GM12878 (cell line): ENCODE results near the gene PTPRH. TPM values are rescaled to one million over a fixed set of nuclear protein-coding genes. Genes with fewer than 3 reads are reported as not detected.

Experiments
- ATAC-seq: fragments of 200-7000 bp; cut with Tn5 transposase; 3 replicates; pipeline ENCODE4 v1.9.1; 2020; ENCODE audit warnings: mild to moderate bottlenecking, moderate library complexity
- BruUV-seq: library from RNA; stranded (reverse); fragments of 400-500 nt; replicated peaks from 2 replicates; lab custom pipeline; 2021; lab: Mats Ljungman, UMichigan
- CTCF ChIA-PET: fragments of 300-600 bp; sonication (Branson Sonifier 250); formaldehyde crosslinking; extraction: SDS; loops from one replicate; lab custom pipeline; 2021; ENCODE audit warnings: inconsistent platforms; lab: Yijun Ruan, JAX
- POLR2A ChIA-PET: fragments of 350-600 bp; formaldehyde crosslinking; extraction: SDS; loops from one replicate; lab custom pipeline; 2021; ENCODE audit warnings: inconsistent platforms; lab: Charles Lee
- RAD21 ChIA-PET: fragments of 300-600 bp; sonication (Branson Sonifier 250); formaldehyde crosslinking; loops from one replicate; lab custom pipeline; 2023; ENCODE audit warnings: antibody characterized with exemption; ENCODE audit not compliant: unreplicated experiment; lab: Charles Lee
- SMC1A ChIA-PET: fragments of 300-600 bp; sonication (Branson Sonifier 250); formaldehyde crosslinking; loops from one replicate; lab custom pipeline; 2023; ENCODE audit not compliant: unreplicated experiment, uncharacterized antibody; lab: Charles Lee
- DNase-seq: peaks from one replicate; pipeline ENCODE4 v3.0.0-alpha.2; 2011; ENCODE audit warnings: low read depth, low spot score
- FAIRE-seq: peaks from 3 replicates; lab custom pipeline; 2011; peaks lifted over from hg19 to GRCh38; lab: Jason Lieb, UNC
- H2AFZ ChIP-seq: 2 replicates; pipeline ENCODE4 v1.6.0; 2011; ENCODE audit warnings: low read depth, low read length, control low read depth; ENCODE audit not compliant: control insufficient read depth
- H3K27ac ChIP-seq: 2 replicates; pipeline ENCODE4 v1.5.1; 2011; ENCODE audit warnings: control low read depth; ENCODE audit not compliant: control insufficient read depth, insufficient read depth
- H3K27me3 ChIP-seq, 2 experiments: replicated peaks in 1 of 2; 2 replicates each; pipeline versions ENCODE4 v1.6.0 to v1.6.1; 2011; ENCODE audit warnings: low read length in 1 of 2; ENCODE audit not compliant: control insufficient read depth in 2 of 2, insufficient read depth in 2 of 2
- H3K36me3 ChIP-seq, 2 experiments: 2 replicates each; pipeline ENCODE4 v1.5.1; 2011; ENCODE audit warnings: low read length in 1 of 2; ENCODE audit not compliant: control insufficient read depth in 2 of 2, insufficient read depth in 2 of 2
- H3K4me1 ChIP-seq: 2 replicates; pipeline ENCODE4 v1.6.1; 2011; ENCODE audit warnings: mild to moderate bottlenecking, low read length, moderate library complexity, mixed read lengths; ENCODE audit not compliant: control insufficient read depth, insufficient read depth
- H3K4me2 ChIP-seq: 2 replicates; pipeline ENCODE4 v1.6.0; 2011; ENCODE audit warnings: control low read depth; ENCODE audit not compliant: control insufficient read depth, insufficient read depth
- H3K4me3 ChIP-seq: fragments of 200-600 bp; sonication (generic); 2 replicates; pipeline ENCODE4 v1.5.1; 2016
- H3K79me2 ChIP-seq: 2 replicates; pipeline ENCODE4 v1.6.0; 2011; ENCODE audit warnings: low read length; ENCODE audit not compliant: control insufficient read depth, insufficient read depth
- H3K9ac ChIP-seq: 2 replicates; pipeline ENCODE4 v1.8.0; 2011; ENCODE audit warnings: low read length, control low read depth, mixed read lengths; ENCODE audit not compliant: control insufficient read depth, insufficient read depth
- H3K9me3 ChIP-seq: replicated peaks from 3 replicates; pipeline ENCODE4 v1.5.1; 2011; ENCODE audit warnings: mild to moderate bottlenecking, low read length; ENCODE audit not compliant: control insufficient read depth, insufficient read depth
- H4K20me1 ChIP-seq: 2 replicates; pipeline ENCODE4 v1.6.0; 2011; ENCODE audit not compliant: control insufficient read depth, insufficient read depth
- BRCA1 ChIP-seq: IDR thresholded peaks from 2 replicates; pipeline ENCODE4 v1.6.1; 2011; ENCODE audit warnings: low read depth, low read length, improper control_type of control experiment
- ETV6 ChIP-seq, 2 experiments: fragments of 450-650 bp in 1 of 2; IDR thresholded peaks in 1 of 2; conservative IDR thresholded peaks in 1 of 2; 2 replicates each; pipeline ENCODE4 v1.6.1; 2014; ENCODE audit warnings: antibody characterized with exemption in 1 of 2, borderline replicate concordance in 1 of 2, low read depth in 1 of 2, mild to moderate bottlenecking in 1 of 2, moderate library complexity in 1 of 2
- GABPA ChIP-seq: IDR thresholded peaks from 2 replicates; pipeline ENCODE4 v1.6.1; 2014; ENCODE audit warnings: antibody characterized with exemption, low read depth, mild to moderate bottlenecking, inconsistent platforms
- JUND ChIP-seq: IDR thresholded peaks from 2 replicates; pipeline ENCODE4 v1.6.1; 2012; ENCODE audit warnings: low read depth, mild to moderate bottlenecking, low read length, improper control_type of control experiment, moderate library complexity
- MTA2 ChIP-seq: fragments of 450-650 bp; IDR thresholded peaks from 2 replicates; pipeline ENCODE4 v1.6.1; 2016; ENCODE audit warnings: low read depth, mild to moderate bottlenecking, moderate library complexity
- PBX3 ChIP-seq: IDR thresholded peaks from 2 replicates; pipeline ENCODE4 v1.6.1; 2011; ENCODE audit warnings: mild to moderate bottlenecking, low read depth, low read length, moderate library complexity; ENCODE audit not compliant: insufficient replicate concordance
- POLR2A ChIP-seq: IDR thresholded peaks from 2 replicates; pipeline ENCODE4 v1.6.1; 2011; ENCODE audit warnings: low read depth, mild to moderate bottlenecking, low read length
- POLR2AphosphoS2 ChIP-seq: IDR thresholded peaks from 2 replicates; pipeline ENCODE4 v1.6.1; 2011; ENCODE audit warnings: low read depth, mild to moderate bottlenecking, low read length, improper control_type of control experiment, moderate library complexity
- RBBP5 ChIP-seq: fragments of 200-600 bp; sonication (generic); conservative IDR thresholded peaks from 2 replicates; pipeline ENCODE4 v1.6.1; 2016
- RELB ChIP-seq: fragments of 450-650 bp; IDR thresholded peaks from 2 replicates; pipeline ENCODE4 v1.6.1; 2017; ENCODE audit warnings: low read depth, mild to moderate bottlenecking, moderate library complexity
- SPI1 ChIP-seq: IDR thresholded peaks from 2 replicates; pipeline ENCODE4 v1.6.1; 2011; ENCODE audit warnings: low read depth, mild to moderate bottlenecking, low read length, moderate library complexity, borderline replicate concordance; ENCODE audit not compliant: insufficient read depth
- STAT3 ChIP-seq: IDR thresholded peaks from 2 replicates; pipeline ENCODE4 v1.6.1; 2011; ENCODE audit warnings: low read depth, low read length, improper control_type of control experiment
- YY1 ChIP-seq: IDR thresholded peaks from 2 replicates; pipeline ENCODE4 v1.6.1; 2011; ENCODE audit warnings: low read depth, mild to moderate bottlenecking, low read length
- WGBS: methylation state at CpG from one replicate; pipeline ENCODE4 v1.1.6; 2016; ENCODE audit warnings: low lambda C conversion rate; ENCODE audit not compliant: insufficient replicate concordance, insufficient coverage; ENCODE audit errors: missing lambda C conversion rate; 5-methylcytosine and 5-hydroxymethylcytosine counted together
- in situ Hi-C: fragments of 300-500 bp; cut with MboI; formaldehyde crosslinking; loops from 9 replicates; pipeline ENCODE4 v1.14.3; 2018; ENCODE audit warnings: mixed read lengths
- intact Hi-C: fragments of 100-400 bp; cut with micrococcal nuclease; formaldehyde crosslinking; loops from one replicate; pipeline ENCODE4 v1.14.2; 2022; ENCODE audit not compliant: unreplicated experiment
- polyA plus RNA-seq, 11 experiments: library from polyadenylated mRNA; depleted of rRNA in 4 of 11; unstranded in 6 of 11; stranded (reverse) in 5 of 11; fragments of >200 nt; fragmentation: Nextera tagmentation in 4 of 11; fragmentation: Illumina TruSeq in 1 of 11; extraction: Ambion mirVana in 4 of 11; extraction: Trizol in 1 of 11; gene quantifications; 1 replicate in 1 of 11; 2 replicates in 10 of 11; pipeline versions ENCODE4 v1.2.1 to v1.2.3, GENCODE V29; 2011 to 2016; ENCODE audit warnings: inconsistent platforms in 2 of 11, missing spikeins in 2 of 11, low read depth in 1 of 11
- total RNA-seq, 4 experiments: library from RNA; depleted of rRNA in 3 of 4; stranded (reverse); fragments of >200 nt in 3 of 4; fragmentation: Illumina TruSeq in 1 of 4; extraction: Trizol in 1 of 4; gene quantifications; 2 replicates each; pipeline versions ENCODE4 v1.2.1 to v1.2.3, GENCODE V29; 2013 to 2021

The PTPRH gene
- total and polyA plus RNA-seq, 10 of the 15 experiments (the other 5 are each of a cell fraction or from before 2014, with no cell fraction given), result 0.08 TPM; not detected in 9

GRCh38 chr19:55152017-55152416 is 57.3 kb downstream of the PTPRH start:
- H4K20me1 ChIP-seq, result no peaks in the 10 kb centered on the region
- no peak overlapping the region for H3K9ac ChIP-seq
- ATAC-seq, result no peak
- no peaks in the 10 kb centered on the region; the same call in 2 of the 3 replicates for H3K9me3 ChIP-seq
- no peak for DNase-seq
- H3K27ac ChIP-seq, result no peak overlapping the region
- H3K79me2 ChIP-seq, result no peaks in the 10 kb centered on the region
- BruUV-seq, result no TSS peak
- peak in 1 of 2 experiments; percentile 64; a peak in 2 of 4 replicates for TF ChIP-seq ETV6 (conservative IDR thresholded peaks at IDR 0.05 in 1 of 2, IDR thresholded peaks at IDR 0.05 in 1 of 2; ENCODE audit: borderline replicate concordance in 1 of 2, low read depth in 1 of 2)
- TF ChIP-seq SPI1, result peak; percentile 25; the same call in 1 of the 2 replicates
- TF ChIP-seq MTA2, result no peak
- TF ChIP-seq GABPA, result 0 out of 2 replicates have a peak, but pooled peaks have one; percentile 32
- intact Hi-C loops, result no loop called here
- POLR2A ChIA-PET, result no interaction called here
- no peaks in the 10 kb centered on the region for H3K4me1 ChIP-seq
- FAIRE-seq, result no peak
- H3K36me3 ChIP-seq, result no peaks in the 10 kb centered on the region
- no peaks in the 10 kb centered on the region for H3K27me3 ChIP-seq
- H3K4me3 ChIP-seq, result no peak overlapping the region
- no peak overlapping the region for H3K4me2 ChIP-seq
- H2AFZ ChIP-seq, result no peak overlapping the region
- in situ Hi-C loops, result no loop called here
- RAD21 ChIA-PET, result no interaction called here
- SMC1A ChIA-PET, result interaction anchor here (1.0 kb wide), 1 partner anchor 15 kb away, joined by 5 read pairs; no protein-coding TSS in a partner anchor
- CTCF ChIA-PET, result interaction anchor here (1.2 kb wide), 1 partner anchor 10 kb away, joined by 8 read pairs; no protein-coding TSS in a partner anchor

GRCh38 chr19:55149078-55150003 is 60.0 kb downstream of the PTPRH start, which contains the start of gene TNNT1:
TSS of gene TNNT1 (minus strand) at chr19:55149206. CDS start at chr19:55147157, 2,049 bp downstream.
- H3K9me3 ChIP-seq, result no peaks in the 10 kb centered on the region; the same call in 2 of the 3 replicates
- H3K27me3 ChIP-seq, result no peaks in the 10 kb centered on the region; a peak in 1 of 4 replicates
- ChIA-PET RAD21 (no interaction called here), SMC1A (no interaction called here), CTCF (no interaction called here), POLR2A (no interaction called here)
- DNase-seq (no peak), FAIRE-seq (no peak), ATAC-seq (no peak; the same call in 2 of the 3 replicates)
- no peaks in the 10 kb centered on the region for H3K79me2 ChIP-seq
- H3K4me2 ChIP-seq, result no peak within 1 kb of the TSS
- no peaks in the 10 kb centered on the region for H3K4me1 ChIP-seq
- H3K9ac ChIP-seq, result no peak within 1 kb of the TSS
- no peak within 1 kb of the TSS for H2AFZ ChIP-seq
- no TSS peak for BruUV-seq
- H3K27ac ChIP-seq, result no peak within 1 kb of the TSS
- H3K36me3 ChIP-seq, result no peaks in the 10 kb centered on the region
- in situ Hi-C loops (no loop called here), intact Hi-C loops (no loop called here)
- H4K20me1 ChIP-seq, result no peaks in the 10 kb centered on the region
- WGBS, result 18% methylated on average over 17 of the region's 18 CpGs
- no peak within 1 kb of the TSS for H3K4me3 ChIP-seq
- TF ChIP-seq PBX3 (no peak), RELB (no peak), BRCA1 (no peak), POLR2AphosphoS2 (no peak), STAT3 (no peak), POLR2A (no peak), JUND (no peak), RBBP5 (no peak), YY1 (no peak)
